SK-N-SH treated with all-trans-retinoic acid at 6 μM for 48 hours (cell line): ENCODE measurements around the gene ATRNL1.

Experiments used
- ARNTL ChIP-seq: fragments of 450-650 bp; formaldehyde crosslinking; IDR thresholded peaks from 2 replicates; pipeline ENCODE4 v1.5.0; 2020; ENCODE audit warnings: low read depth, mild to moderate bottlenecking, moderate library complexity, borderline replicate concordance
- BACH2 ChIP-seq: fragments of 250-450 bp; sonication (Bioruptor Pico); IDR thresholded peaks from 2 replicates; pipeline ENCODE4 v1.9.0; 2021; ENCODE audit warnings: mild to moderate bottlenecking, borderline replicate concordance
- CSRNP3 ChIP-seq: fragments of 250-450 bp; sonication (Bioruptor Pico); IDR thresholded peaks from 2 replicates; pipeline ENCODE4 v1.5.1; 2021; ENCODE audit warnings: mild to moderate bottlenecking, moderate library complexity
- GLIS3 ChIP-seq: fragments of 250-450 bp; sonication (Bioruptor Pico); IDR thresholded peaks from 2 replicates; pipeline ENCODE4 v1.5.0; 2020; ENCODE audit warnings: mild to moderate bottlenecking, moderate library complexity
- ISL1 ChIP-seq: fragments of 250-450 bp; sonication (Bioruptor Pico); IDR thresholded peaks from 2 replicates; pipeline ENCODE4 v2.1.2; 2022; ENCODE audit warnings: mild to moderate bottlenecking, moderate library complexity
- PATZ1 ChIP-seq: fragments of 250-450 bp; sonication (Bioruptor Pico); IDR thresholded peaks from 2 replicates; pipeline ENCODE4 v1.8.0; 2020; ENCODE audit warnings: mild to moderate bottlenecking, moderate library complexity, borderline replicate concordance
- PPARA ChIP-seq: fragments of 250-450 bp; sonication (Bioruptor Pico); IDR thresholded peaks from 2 replicates; pipeline ENCODE4 v1.5.0; 2020; ENCODE audit warnings: mild to moderate bottlenecking, borderline replicate concordance
- SNAI2 ChIP-seq: fragments of 250-450 bp; sonication (Bioruptor Pico); IDR thresholded peaks from 2 replicates; pipeline ENCODE4 v1.5.0; 2020; ENCODE audit warnings: mild to moderate bottlenecking, moderate library complexity
- TCF4 ChIP-seq: fragments of 250-450 bp; sonication (Bioruptor Pico); IDR thresholded peaks from 2 replicates; pipeline ENCODE4 v1.8.0; 2021; ENCODE audit warnings: mild to moderate bottlenecking, moderate library complexity, borderline replicate concordance
- TSHZ2 ChIP-seq: fragments of 250-450 bp; sonication (Bioruptor Pico); IDR thresholded peaks from 2 replicates; pipeline ENCODE4 v1.5.0; 2020; ENCODE audit warnings: mild to moderate bottlenecking, moderate library complexity
- ZC3H10 ChIP-seq: fragments of 250-450 bp; sonication (Bioruptor Pico); IDR thresholded peaks from 2 replicates; pipeline ENCODE4 v1.5.1; 2021; ENCODE audit warnings: mild to moderate bottlenecking, moderate library complexity
- ZFP3 ChIP-seq: fragments of 250-450 bp; sonication (Bioruptor Pico); IDR thresholded peaks from 2 replicates; pipeline ENCODE4 v1.5.0; 2020; ENCODE audit warnings: mild to moderate bottlenecking, moderate library complexity
- ZFP30 ChIP-seq: fragments of 450-650 bp; formaldehyde crosslinking; IDR thresholded peaks from 2 replicates; pipeline ENCODE4 v1.5.0; 2022; ENCODE audit warnings: mild to moderate bottlenecking, moderate library complexity
- ZNF8 ChIP-seq: fragments of 450-650 bp; formaldehyde crosslinking; IDR thresholded peaks from 2 replicates; pipeline ENCODE4 v1.5.0; 2020; ENCODE audit warnings: mild to moderate bottlenecking, moderate library complexity

GRCh38 chr10:115953968-115954367 is 860.8 kb downstream of the ATRNL1 start:
- TF ChIP-seq PATZ1 (no peak), SNAI2 (CRISPR knock-in tag) (no peak), ARNTL (CRISPR knock-in tag) (no peak), TSHZ2 (no peak), ZNF8 (no peak), ZFP3 (CRISPR knock-in tag) (no peak), PPARA (CRISPR knock-in tag) (no peak), GLIS3 (CRISPR knock-in tag) (no peak), ZC3H10 (no peak), TCF4 (no peak), ZFP30 (CRISPR knock-in tag) (no peak), BACH2 (no peak), ISL1 (CRISPR knock-in tag) (no peak), CSRNP3 (no peak)
